SKM-1 (cell line): ENCODE results near the gene DRG1.
"Not testable (repeated sequence)": the region's sequence is repeated elsewhere in the genome, so short reads cannot be mapped to it uniquely, and the experiment has no call there.

Source experiments
- DNase-seq: peaks from one replicate; lab custom pipeline; 2025; ENCODE audit not compliant: unreplicated experiment; lab: John Stamatoyannopoulos, UW

DRG1 gene

DNA sequence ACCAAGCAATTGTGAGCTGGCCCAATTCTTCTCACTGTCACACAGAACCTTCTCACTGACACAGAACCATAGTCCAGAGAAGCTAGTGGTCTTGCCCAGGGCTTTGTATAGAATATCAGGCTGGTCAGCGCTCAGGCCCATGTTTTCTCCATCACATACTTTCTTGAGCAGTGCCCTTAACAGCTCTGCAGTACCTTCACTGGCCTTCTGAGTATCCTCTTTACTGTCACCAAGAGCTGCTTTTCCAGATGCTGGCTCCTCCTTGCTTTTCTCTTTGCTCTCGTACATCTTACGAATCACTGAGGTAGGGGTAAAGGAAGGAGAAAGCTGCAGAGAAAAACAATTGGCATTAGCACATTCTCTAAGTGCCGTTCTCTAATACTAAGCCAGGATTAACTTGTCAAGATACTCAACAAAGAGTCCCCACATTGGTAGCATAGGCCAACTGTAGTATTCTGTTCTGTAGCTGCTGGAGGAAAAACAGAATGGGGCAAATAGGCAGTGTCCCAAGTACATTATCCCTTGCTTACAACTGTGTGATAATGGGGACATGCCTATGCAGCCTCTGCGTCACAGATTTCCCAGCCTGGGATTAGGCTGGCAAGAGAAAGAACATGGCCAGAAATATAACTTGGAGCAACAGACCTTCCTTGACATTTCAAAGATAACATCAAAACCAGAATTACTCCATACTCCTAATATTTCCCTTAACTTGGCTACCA lies 43.5 kb downstream of the DRG1 start:
- DNase-seq: no peak

DNA sequence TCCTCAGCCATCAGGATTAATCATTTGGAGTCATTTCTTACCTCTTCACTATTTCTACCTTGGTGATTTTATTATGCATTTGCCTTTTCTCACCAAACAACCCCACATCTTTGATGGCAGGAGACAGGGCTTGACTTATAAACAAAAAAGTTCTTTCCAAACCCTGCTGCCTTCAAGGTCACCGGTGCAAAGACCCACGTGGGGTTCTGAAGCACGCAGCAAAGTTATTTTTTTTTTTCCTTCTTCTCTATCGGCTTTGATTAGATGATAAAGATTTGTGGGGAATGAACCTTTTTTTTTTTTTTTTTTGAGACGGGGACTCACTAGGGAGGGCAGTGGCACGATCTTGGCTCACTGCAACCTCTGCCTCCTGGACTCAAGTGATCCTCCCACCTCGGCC lies 44.1 kb downstream of the DRG1 start:
- DNase-seq: no peak

DNA sequence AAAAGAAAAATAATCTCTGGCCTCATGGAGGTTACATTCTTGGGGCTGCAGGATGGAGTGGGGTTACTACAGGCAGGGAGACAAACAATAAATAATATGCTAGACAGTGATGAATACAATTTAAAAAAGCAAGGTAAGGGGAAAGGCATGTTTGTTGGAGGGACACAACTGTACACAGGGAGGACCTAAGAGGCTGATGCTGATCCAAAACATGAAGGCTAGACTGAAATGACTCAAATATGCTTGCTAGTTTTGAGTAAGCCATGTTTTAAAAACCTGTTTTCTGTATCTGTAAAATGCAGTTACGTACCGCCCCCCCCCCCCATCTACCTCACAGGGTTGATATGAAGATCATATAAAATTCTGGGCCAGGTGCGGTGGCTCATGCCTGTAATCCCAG lies 46.2 kb downstream of the DRG1 start:
- DNase-seq: no peak

DNA sequence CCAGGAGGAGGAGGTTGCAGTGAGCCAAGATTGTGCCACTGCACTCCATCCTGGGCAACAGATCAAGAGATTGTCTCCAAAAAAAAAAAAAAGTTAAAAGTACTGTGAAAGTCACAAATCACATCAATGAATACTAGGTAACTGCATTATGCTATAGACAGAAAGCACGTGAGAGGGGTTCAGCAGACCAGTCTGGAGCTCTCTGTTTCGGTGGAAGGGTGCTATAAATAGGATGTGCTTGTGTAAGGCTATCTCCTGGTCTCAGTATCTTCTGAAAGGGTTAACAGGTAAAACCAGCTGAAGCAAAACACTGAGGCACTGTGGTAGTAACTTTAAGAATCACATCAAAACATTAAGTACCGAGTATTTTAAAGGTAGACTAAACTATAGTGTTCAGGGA lies 46.8 kb downstream of the DRG1 start:
- no peak for DNase-seq

DNA sequence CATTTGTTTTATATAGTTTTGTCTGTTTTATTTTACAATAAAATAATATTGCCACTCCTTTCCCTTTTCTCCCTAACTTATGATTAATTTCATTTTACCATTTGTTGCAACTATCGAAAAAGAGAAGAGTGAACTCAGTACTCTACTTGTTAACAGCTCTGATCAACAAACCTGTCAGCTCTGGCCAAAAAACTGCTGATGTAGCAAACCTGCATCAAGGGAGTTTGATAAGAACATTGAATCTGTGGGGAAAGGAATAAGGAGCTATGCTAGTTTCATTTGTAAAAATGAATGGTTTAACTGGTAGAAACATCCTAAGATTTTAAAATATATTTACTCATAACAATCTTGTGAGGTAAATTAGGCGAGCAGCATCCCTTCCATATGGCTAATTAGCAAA lies 47.4 kb downstream of the DRG1 start:
- no peak for DNase-seq

DNA sequence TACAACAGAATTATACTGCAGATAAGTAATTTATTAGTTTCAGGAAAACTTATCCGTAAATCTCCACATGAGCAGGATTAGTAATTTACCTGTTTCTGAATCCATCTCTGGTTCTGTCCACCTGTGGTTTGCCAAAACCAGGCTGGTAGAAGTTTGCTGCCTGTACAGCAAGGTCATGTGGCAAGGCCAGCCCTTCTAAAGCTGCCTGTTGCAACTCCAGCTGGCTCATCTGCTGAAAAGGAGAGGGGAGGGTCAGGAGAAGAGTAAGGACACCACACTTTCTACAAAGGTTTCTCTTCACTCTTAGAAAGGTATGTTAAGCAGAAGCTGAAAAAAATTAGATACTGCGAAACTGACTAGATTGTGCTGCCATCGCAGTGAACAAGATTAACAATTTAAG lies 47.9 kb downstream of the DRG1 start:
- DNase-seq: no peak

DNA sequence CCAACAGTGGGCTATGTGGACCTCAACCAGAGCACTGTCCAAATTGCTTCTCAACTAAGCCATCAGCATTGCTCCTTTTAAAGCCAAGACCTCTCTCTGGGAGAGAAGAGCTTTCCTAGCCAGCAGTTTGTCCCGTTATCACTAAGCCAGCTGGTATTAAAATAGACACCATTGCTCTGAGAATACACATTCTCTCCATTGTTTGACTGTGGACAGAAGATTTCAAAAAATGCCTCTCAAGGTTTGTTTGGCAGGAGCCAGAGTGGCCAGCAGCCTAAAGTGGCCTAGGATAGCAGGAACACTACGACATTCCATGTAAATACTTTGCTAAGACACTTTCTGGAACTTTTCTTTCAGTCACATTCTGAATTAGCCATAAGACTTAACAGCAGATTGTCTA lies 49.0 kb downstream of the DRG1 start:
- DNase-seq: no peak

DNA sequence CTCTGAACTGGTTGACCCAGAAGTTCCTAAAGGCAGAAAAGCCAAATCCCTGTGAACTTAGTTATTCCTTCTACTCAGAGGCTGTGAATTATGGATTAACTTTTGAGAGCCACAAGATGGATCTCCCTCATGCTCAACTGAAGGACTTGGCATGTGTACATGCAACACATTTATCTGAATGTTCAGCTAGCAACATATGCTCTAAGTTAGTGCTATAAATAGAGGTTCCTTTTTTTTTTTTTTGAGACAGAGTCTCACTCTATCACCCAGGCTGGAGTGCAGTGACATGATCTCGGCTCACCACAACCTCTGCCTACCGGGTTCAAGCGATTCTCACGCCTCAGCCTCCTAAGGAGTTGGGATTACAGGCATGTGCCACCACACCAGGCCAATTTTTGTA lies 50.1 kb downstream of the DRG1 start:
- DNase-seq: no peak

DNA sequence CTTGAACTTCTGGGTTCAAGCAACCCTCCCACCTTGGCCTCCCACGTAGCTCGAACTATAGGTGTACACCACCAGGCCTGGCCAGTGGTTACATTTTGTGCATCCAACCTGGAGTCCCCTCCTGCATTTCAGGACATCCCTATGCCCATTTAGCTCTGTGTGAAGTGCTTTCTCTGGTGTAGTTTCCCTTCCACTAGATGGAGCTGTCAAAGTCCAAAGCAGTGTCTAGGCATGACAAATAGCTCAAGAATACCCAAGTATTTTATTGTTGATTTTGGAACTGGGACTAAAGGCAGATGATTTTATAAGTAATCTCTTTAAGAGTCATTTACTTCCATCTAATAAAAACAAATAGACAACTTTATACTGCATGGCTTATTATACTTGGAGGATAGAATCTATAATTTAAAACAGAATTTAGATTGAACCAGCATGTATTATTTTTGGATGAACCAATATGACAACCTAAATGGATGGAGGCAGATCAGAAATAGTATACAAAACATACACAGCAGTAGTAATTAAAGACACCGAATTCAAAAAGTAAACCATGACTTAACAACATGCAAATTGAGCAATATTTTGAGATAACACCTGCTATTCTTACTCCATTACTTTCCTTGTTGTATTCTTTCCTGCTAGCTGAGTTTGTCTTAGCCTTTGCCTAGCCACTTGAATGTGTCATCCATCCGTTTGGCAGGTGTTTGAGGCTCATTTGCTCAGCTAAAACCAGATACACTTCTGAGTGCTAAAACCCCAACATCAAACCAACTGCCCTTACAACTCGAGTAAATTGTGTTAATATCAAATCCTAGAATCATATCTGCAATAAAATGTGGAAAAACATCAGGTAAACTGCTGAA lies 52.5 kb downstream of the DRG1 start:
- DNase-seq: peak; percentile 4

DNA sequence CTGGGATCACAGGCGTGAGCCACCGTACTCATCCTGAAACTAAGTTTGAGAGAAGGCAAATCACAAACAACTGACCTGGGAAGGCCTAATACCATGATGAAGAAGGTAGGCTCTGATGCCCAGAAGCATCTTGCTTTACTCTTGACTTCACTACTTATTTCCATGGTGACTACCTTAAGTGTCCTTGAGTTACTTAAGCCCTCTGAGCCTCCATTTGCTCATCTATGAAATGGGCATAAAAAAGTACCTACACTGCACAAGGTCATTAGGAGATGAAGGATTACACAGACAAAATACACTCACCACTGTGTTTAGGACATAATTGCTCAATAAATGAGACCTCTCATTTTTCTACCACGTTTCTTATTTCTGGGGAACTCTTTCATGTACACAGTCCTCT lies 62.3 kb downstream of the DRG1 start:
- DNase-seq: no peak

DNA sequence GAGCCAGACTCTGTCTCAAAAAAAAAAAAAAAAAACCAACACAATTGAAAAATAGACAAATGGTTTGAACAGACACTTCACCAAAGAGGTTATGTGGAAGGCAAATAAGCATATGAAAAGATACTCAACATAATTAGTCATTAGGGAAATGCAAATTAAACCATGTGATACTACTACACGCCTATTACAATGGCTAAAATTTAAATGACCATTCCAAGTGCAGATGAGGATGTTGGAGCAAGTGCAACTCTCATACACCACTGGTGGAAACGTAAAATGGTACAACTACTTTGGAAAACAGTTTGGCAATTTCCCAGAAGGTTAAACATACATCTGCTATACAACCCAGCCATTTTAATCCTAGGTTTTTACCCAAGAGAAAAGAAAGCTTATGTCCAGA lies 65.9 kb downstream of the DRG1 start:
- DNase-seq: no peak

DNA sequence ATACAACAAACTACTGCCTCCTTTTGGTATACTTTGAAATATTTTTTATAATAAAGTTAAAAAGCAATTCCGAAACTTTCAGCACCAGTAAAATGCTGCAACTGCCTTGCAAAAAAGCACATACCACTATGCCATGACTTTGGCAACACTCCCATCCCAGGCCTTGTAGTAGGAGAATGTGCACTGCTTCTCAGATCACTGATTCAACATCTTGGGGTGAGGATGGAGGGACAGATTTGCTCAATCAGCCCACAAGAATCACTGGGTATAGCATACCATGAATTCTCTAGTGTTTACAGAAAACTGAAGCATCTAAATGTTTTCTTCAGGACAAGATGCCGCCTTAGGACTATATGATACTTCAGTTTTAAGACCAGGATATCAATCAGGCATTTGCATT lies 75.3 kb downstream of the DRG1 start:
- no peak for DNase-seq

DNA sequence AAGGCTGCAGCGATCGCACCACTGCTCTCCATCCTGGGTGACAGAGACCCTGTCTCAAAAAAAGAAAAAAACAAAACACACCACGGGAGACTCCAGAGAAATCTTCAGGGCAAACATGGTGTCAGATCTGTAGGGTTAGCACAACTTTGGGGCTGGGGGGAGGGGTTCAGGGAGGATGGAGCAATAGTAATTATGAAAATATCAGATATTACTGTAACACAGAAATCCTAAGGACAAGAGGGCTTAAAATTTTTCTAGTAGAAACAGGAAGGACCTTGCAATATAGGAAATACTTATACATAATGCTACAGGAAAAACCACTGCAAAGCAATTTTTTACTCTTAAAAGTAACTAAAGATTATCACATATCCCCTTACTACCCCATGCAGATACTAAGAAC lies 76.4 kb downstream of the DRG1 start:
- no peak for DNase-seq

DNA sequence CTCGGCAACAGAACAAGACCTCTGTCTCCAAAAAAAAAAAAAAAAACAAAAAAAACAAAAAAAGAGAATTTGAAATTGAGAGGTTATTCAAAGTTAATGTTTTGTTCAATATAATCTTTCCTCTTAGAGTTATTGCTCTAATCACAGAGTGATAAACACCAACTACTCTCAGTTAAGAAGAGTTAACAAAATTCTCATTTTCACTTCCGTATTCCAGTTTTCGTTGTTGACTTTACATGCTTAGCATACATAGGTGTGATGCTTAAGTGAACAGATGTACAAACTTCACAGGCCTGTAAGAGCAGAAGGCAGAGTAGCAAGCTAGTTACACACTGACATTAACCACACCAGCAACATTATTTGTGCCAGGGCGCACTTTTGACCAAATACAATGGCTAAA lies 77.9 kb downstream of the DRG1 start:
- DNase-seq: no peak

DNA sequence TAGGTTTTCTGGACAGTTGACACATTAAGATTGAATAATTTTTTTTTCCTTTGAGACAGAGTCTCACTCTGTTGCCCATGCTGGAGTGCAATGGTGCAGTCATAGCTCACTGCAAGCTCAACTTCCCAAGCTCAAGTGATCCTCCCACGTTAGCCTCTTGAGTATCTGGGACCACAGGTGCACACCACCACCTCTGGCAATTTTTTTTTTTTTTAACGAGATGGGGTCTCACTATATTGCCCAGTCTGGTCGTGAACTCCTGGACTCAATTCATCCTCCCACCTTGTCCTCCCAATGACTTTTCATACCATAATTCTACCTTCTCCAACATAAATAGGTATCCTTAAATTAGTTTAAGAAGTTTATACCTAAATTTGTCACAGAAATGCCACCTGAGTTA lies 81.7 kb downstream of the DRG1 start:
- no peak for DNase-seq

DNA sequence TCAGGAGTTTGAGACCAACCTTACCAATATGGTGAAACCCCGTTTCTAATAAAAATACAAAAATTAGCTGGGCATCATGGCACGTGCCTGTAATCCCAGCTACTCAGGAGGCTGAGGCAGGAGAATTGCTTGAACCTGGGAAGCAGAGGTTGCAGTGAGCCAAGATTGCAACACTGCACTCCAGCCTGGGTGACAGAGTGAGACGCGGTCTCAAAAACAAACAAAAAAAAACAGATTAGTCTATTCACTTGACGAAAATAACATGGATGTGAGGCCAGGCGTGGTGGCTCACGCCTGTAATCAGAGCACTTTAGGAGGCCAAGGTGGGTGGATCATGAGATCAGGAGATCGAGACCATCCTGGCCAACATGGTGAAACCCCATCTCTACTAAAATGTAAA lies 83.1 kb downstream of the DRG1 start:
- not testable (repeated sequence) for DNase-seq
